ENCODE data around the gene TPRKB. TPM values are rescaled to one million over a fixed set of nuclear protein-coding genes. Genes with fewer than 3 reads are reported as not detected.
"Not testable (repeated sequence)": the region's sequence is repeated elsewhere in the genome, so short reads cannot be mapped to it uniquely, and the experiment has no call there.

TPRKB gene
- total and polyA plus RNA-seq, 3 donors from 2014 or later = 29.0 to 72.2 (median 34.5) TPM

DNA sequence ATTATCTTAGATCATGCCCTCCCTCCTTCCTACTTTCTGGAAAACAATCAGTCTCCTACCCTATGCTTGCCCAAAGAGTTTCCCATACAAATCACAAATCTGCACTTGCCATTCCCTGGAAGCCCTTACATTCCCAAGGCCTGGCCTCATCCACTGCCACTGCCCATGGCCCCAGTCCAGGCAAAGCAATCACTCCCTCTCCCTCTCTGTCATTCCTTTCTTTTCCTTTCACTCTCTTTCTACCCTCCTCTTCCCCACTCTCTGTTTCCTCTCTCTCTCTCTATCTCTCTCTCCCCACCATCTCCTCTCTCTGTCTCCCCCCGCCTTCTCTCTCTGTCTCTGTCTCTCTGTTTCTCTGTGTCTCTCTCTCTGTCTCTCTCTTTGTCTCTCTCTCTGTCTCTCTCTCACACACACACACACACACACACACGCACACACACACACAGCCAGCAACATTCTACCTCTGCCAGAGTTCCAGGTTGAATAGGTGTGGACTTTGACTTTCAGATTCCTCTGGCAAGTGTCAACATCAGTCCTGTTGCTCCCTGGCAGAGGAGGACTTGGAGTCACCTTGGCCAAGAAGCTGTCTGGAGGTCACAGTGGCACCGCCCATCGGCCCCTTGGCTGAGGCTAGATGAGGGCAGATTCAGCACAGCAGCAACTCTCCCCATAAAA is 51.2 kb downstream of the TPRKB start:
- no peak for TF ChIP-seq CTCF (IDR thresholded peaks at IDR 0.05)
- no peak for TF ChIP-seq POLR2A (IDR thresholded peaks at IDR 0.05)
- Histone ChIP-seq H3K27me3 (no peaks in the 10 kb centered on the region), H3K27ac (peak overlapping the region in 1 of 2 donors; percentile 45), H3K9me3 (no peaks in the 10 kb centered on the region), H3K4me3 (no peak overlapping the region), H3K4me1 (peaks cover 4% of the 10 kb centered on the region), H3K36me3 (ENCODE audit: low read depth, missing control alignments) (no peaks in the 10 kb centered on the region)
- intact Hi-C loops (cut with DNase I; ENCODE audit: low total_unique reads) = no loop called here
- DNase-seq = no peak
- 72 to 79% methylated on average over 4 of the region's 4 CpGs for WGBS, 2 donors

- H3K4me3 ChIP-seq; H3K36me3 ChIP-seq (ENCODE audit: low read depth, missing control alignments); H3K27me3 ChIP-seq; intact Hi-C loops (cut with DNase I; ENCODE audit: low total_unique reads); H3K4me1 ChIP-seq; H3K9me3 ChIP-seq: not testable (repeated sequence)
- peak overlapping the region in 1 of 2 donors; percentile 41 for H3K27ac ChIP-seq
- DNase-seq = peak; percentile 64
- 31 to 41% methylated on average over 9 of the region's 9 CpGs for WGBS, 2 donors
- TF ChIP-seq CTCF (IDR thresholded peaks at IDR 0.05) = peak in 1 of 3 experiments; percentile 28
Observed at GRCh38 chr2:73684905-73685304, 52.2 kb downstream of the TPRKB start.

- H3K4me1 ChIP-seq; H3K36me3 ChIP-seq (ENCODE audit: low read depth, missing control alignments); DNase-seq; H3K9me3 ChIP-seq; intact Hi-C loops (cut with DNase I; ENCODE audit: low total_unique reads); H3K27me3 ChIP-seq; H3K4me3 ChIP-seq: not testable (repeated sequence)
- WGBS, 2 donors = 38% methylated on average over 1 of the region's 1 CpG; no CpG with 5 or more reads in 1 of the 2 donors
- peak overlapping the region in 1 of 2 donors; percentile 41 for H3K27ac ChIP-seq
Observed at GRCh38 chr2:73684325-73684724, 52.8 kb downstream of the TPRKB start.

GRCh38 chr2:73679951-73680571 is 57.1 kb downstream of the TPRKB start:
- H3K9me3 ChIP-seq; intact Hi-C loops (cut with DNase I; ENCODE audit: low total_unique reads); H3K36me3 ChIP-seq (ENCODE audit: low read depth, missing control alignments); H3K4me1 ChIP-seq; H3K27ac ChIP-seq; H3K4me3 ChIP-seq; H3K27me3 ChIP-seq: not testable (repeated sequence)
- peak; percentile 70 for DNase-seq
- WGBS, 2 donors = 35 to 42% methylated on average over 5 of the region's 5 CpGs
- TF ChIP-seq CTCF (IDR thresholded peaks at IDR 0.05) = peak in 2 of 3 experiments; percentile 36 to 49

Other genes with a start within 250 kb of the TPRKB start
- not detected for gene NAT8, start 94.9 kb downstream of the TPRKB start, total RNA-seq
- gene NAT8, start 94.9 kb downstream of the TPRKB start, polyA plus RNA-seq (ENCODE audit: insufficient read depth, low read depth, low replicate concordance) = 6.0 TPM
- 10 to 100 TPM; 55.3 to 56.3 TPM for gene DUSP11, start 42.8 kb upstream of the TPRKB start, total RNA-seq
- gene DUSP11, start 42.8 kb upstream of the TPRKB start, polyA plus RNA-seq (ENCODE audit: insufficient read depth, low read depth, low replicate concordance) = 32.2 TPM
- 10 to 100 TPM in 1 of 2 donors, 1 to 10 TPM in 1; 3.5 to 18.6 TPM for gene C2orf78, start 46.8 kb upstream of the TPRKB start, total RNA-seq
- 11.6 TPM for gene C2orf78, start 46.8 kb upstream of the TPRKB start, polyA plus RNA-seq (ENCODE audit: insufficient read depth, low read depth, low replicate concordance)
- gene STAMBP, start 91.6 kb upstream of the TPRKB start, total RNA-seq = 10 to 100 TPM; 47.4 to 51.2 TPM
- 49.0 TPM for gene STAMBP, start 91.6 kb upstream of the TPRKB start, polyA plus RNA-seq (ENCODE audit: insufficient read depth, low read depth, low replicate concordance)
- 1 to 10 TPM; 1.3 to 2.7 TPM for gene ACTG2, start 155.7 kb upstream of the TPRKB start, total RNA-seq
- gene ACTG2, start 155.7 kb upstream of the TPRKB start, polyA plus RNA-seq (ENCODE audit: insufficient read depth, low read depth, low replicate concordance) = 93.4 TPM
- gene DGUOK, start 189.5 kb upstream of the TPRKB start, total RNA-seq = 10 to 100 TPM; 91.0 to 93.9 TPM
- 87.7 TPM for gene DGUOK, start 189.5 kb upstream of the TPRKB start, polyA plus RNA-seq (ENCODE audit: insufficient read depth, low read depth, low replicate concordance)
- 10 to 100 TPM in 1 of 2 donors, 1 to 10 TPM in 1; 9.7 to 12.2 TPM for gene TET3, start 247.6 kb upstream of the TPRKB start, total RNA-seq
- gene TET3, start 247.6 kb upstream of the TPRKB start, polyA plus RNA-seq (ENCODE audit: insufficient read depth, low read depth, low replicate concordance) = 4.3 TPM

Data from testis (tissue), 3 donors.